ENCODE measurements around the gene SYT1.

Gene SYT1

GRCh38 chr12:79435742-79436141, 571.2 kb downstream of the SYT1 start:
- Histone ChIP-seq H3K27ac (ENCODE audit: low read depth, low read length) (no peak overlapping the region), H3K9me2 (replicated peaks; ENCODE audit: insufficient read depth, low read length) (no peaks in the 10 kb centered on the region), H4K20me1 (ENCODE audit: low read depth, low read length) (no peaks in the 10 kb centered on the region), H3K79me2 (ENCODE audit: insufficient read depth, low read length) (no peaks in the 10 kb centered on the region), H3K36me3 (ENCODE audit: low read length) (no peaks in the 10 kb centered on the region), H3K4me3 (ENCODE audit: insufficient read depth, low read length, poor library complexity, severe bottlenecking) (no peak overlapping the region), H3K27me3 (ENCODE audit: low read length) (no peaks in the 10 kb centered on the region), H3K4me2 (ENCODE audit: low read depth, low read length, poor library complexity, severe bottlenecking) (no peak overlapping the region), H3F3A (ENCODE audit: insufficient read depth) (no peaks in the 10 kb centered on the region), H3K9ac (ENCODE audit: low read length) (no peak overlapping the region), H2AFZ (ENCODE audit: low read depth, low read length, severe bottlenecking) (no peak overlapping the region), H3K9me3 (ENCODE audit: insufficient read depth, low read length) (no peaks in the 10 kb centered on the region)
- TF ChIP-seq EZH2phosphoT487 (conservative IDR thresholded peaks at IDR 0.05; ENCODE audit: low read length) (no peak), CTCF (IDR thresholded peaks at IDR 0.05; ENCODE audit: insufficient read depth, low read length, poor library complexity, severe bottlenecking) (no peak)

- no peaks in the 10 kb centered on the region for H4K20me1 ChIP-seq (ENCODE audit: low read depth, low read length)
- no peaks in the 10 kb centered on the region for H3K79me2 ChIP-seq (ENCODE audit: insufficient read depth, low read length)
- H3K9ac ChIP-seq (ENCODE audit: low read length): no peak overlapping the region
- no peaks in the 10 kb centered on the region for H3K27me3 ChIP-seq (ENCODE audit: low read length)
- H3K4me2 ChIP-seq (ENCODE audit: low read depth, low read length, poor library complexity, severe bottlenecking): no peak overlapping the region
- no peak overlapping the region for H3K4me3 ChIP-seq (ENCODE audit: insufficient read depth, low read length, poor library complexity, severe bottlenecking)
- no peak for TF ChIP-seq EZH2phosphoT487 (conservative IDR thresholded peaks at IDR 0.05; ENCODE audit: low read length)
- no peak for TF ChIP-seq CTCF (IDR thresholded peaks at IDR 0.05; ENCODE audit: insufficient read depth, low read length, poor library complexity, severe bottlenecking)
- no peaks in the 10 kb centered on the region for H3K9me3 ChIP-seq (ENCODE audit: insufficient read depth, low read length)
- H3K9me2 ChIP-seq (replicated peaks; ENCODE audit: insufficient read depth, low read length): no peaks in the 10 kb centered on the region
- H2AFZ ChIP-seq (ENCODE audit: low read depth, low read length, severe bottlenecking): no peak overlapping the region
- H3K27ac ChIP-seq (ENCODE audit: low read depth, low read length): no peak overlapping the region
- no peaks in the 10 kb centered on the region for H3K36me3 ChIP-seq (ENCODE audit: low read length)
- H3F3A ChIP-seq (ENCODE audit: insufficient read depth): no peaks in the 10 kb centered on the region
Observed at GRCh38 chr12:79438480-79439174, 574.1 kb downstream of the SYT1 start.

GRCh38 chr12:79439175-79439825, 574.7 kb downstream of the SYT1 start:
- no peaks in the 10 kb centered on the region for H3K27me3 ChIP-seq (ENCODE audit: low read length)
- TF ChIP-seq CTCF (IDR thresholded peaks at IDR 0.05; ENCODE audit: insufficient read depth, low read length, poor library complexity, severe bottlenecking) (no peak), EZH2phosphoT487 (conservative IDR thresholded peaks at IDR 0.05; ENCODE audit: low read length) (no peak)
- no peak overlapping the region for H3K4me2 ChIP-seq (ENCODE audit: low read depth, low read length, poor library complexity, severe bottlenecking)
- no peaks in the 10 kb centered on the region for H3F3A ChIP-seq (ENCODE audit: insufficient read depth)
- no peaks in the 10 kb centered on the region for H3K9me3 ChIP-seq (ENCODE audit: insufficient read depth, low read length)
- no peaks in the 10 kb centered on the region for H3K9me2 ChIP-seq (replicated peaks; ENCODE audit: insufficient read depth, low read length)
- no peak overlapping the region for H2AFZ ChIP-seq (ENCODE audit: low read depth, low read length, severe bottlenecking)
- H3K27ac ChIP-seq (ENCODE audit: low read depth, low read length): no peak overlapping the region
- H3K9ac ChIP-seq (ENCODE audit: low read length): no peak overlapping the region
- no peaks in the 10 kb centered on the region for H4K20me1 ChIP-seq (ENCODE audit: low read depth, low read length)
- H3K4me3 ChIP-seq (ENCODE audit: insufficient read depth, low read length, poor library complexity, severe bottlenecking): no peak overlapping the region
- H3K79me2 ChIP-seq (ENCODE audit: insufficient read depth, low read length): no peaks in the 10 kb centered on the region
- H3K36me3 ChIP-seq (ENCODE audit: low read length): no peaks in the 10 kb centered on the region
